Osteocyte (in vitro differentiated cells): ENCODE results near the gene COMMD9. TPM values are rescaled to one million over a fixed set of nuclear protein-coding genes. Genes with fewer than 3 reads are reported as not detected.

ENCODE experiments used
- DNase-seq: peaks from one replicate; pipeline ENCODE4 v3.0.0; 2021; ENCODE audit warnings: mixed read lengths; ENCODE audit not compliant: unreplicated experiment; ENCODE audit errors: extremely low spot score
- H3K27ac Mint-ChIP-seq: one replicate; pipeline ENCODE4 v1.8.0; 2021; ENCODE audit warnings: mild to moderate bottlenecking, mixed read lengths; ENCODE audit not compliant: unreplicated experiment
- H3K27me3 Mint-ChIP-seq: one replicate; pipeline ENCODE4 v1.8.0; 2021; ENCODE audit warnings: mixed read lengths; ENCODE audit not compliant: unreplicated experiment
- H3K36me3 Mint-ChIP-seq: one replicate; pipeline ENCODE4 v1.8.0; 2021; ENCODE audit warnings: mixed read lengths; ENCODE audit not compliant: unreplicated experiment
- H3K4me1 Mint-ChIP-seq: one replicate; pipeline ENCODE4 v1.8.0; 2021; ENCODE audit warnings: mixed read lengths; ENCODE audit not compliant: unreplicated experiment
- H3K4me3 Mint-ChIP-seq: one replicate; pipeline ENCODE4 v1.8.0; 2021; ENCODE audit warnings: mild to moderate bottlenecking, moderate library complexity, mixed read lengths; ENCODE audit not compliant: unreplicated experiment
- H3K9me3 Mint-ChIP-seq: one replicate; pipeline ENCODE4 v1.8.0; 2021; ENCODE audit warnings: mixed read lengths; ENCODE audit not compliant: unreplicated experiment
- total RNA-seq: library from RNA; stranded (reverse); gene quantifications from 2 replicates; pipeline ENCODE4 v1.2.1, GENCODE V29; 2021
- TF ChIP-seq, protein P1 (sequence below): fragments of 200-600 bp; sonication (generic); IDR thresholded peaks from 2 replicates; pipeline ENCODE4 v1.5.0; 2021; ENCODE audit warnings: antibody characterized with exemption, mild to moderate bottlenecking, moderate library complexity

COMMD9 gene
- total RNA-seq, 1 donor from 2014 or later = 71.4 TPM

DNA sequence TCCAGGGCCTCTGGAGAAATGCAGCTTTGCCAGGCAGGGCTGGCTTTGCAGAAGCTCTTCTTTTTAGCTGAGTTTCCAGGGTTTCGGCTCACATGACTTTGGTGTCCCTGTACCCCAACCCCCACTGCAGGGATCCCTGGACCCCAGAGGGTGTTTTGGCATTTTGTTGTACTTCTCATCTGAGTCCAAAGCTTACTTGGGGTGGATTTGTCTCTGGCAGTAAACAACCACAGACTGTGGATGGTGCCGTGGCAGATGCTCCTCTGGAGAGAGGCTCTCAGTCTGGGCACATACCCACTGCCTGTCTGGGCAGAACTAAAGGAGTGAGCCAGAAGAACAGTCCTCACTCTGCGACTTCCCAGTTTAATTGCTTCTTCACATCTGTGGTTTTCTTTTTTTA, 49.6 kb downstream of the COMMD9 start:
- Mint-ChIP-seq H3K4me3 (no peak overlapping the region), H3K27me3 (no peaks in the 10 kb centered on the region), H3K36me3 (no peaks in the 10 kb centered on the region), H3K9me3 (peaks cover under 1% of the 10 kb centered on the region), H3K27ac (no peak overlapping the region), H3K4me1 (no peaks in the 10 kb centered on the region)
- no peak for DNase-seq
- TF ChIP-seq, protein P1, sequence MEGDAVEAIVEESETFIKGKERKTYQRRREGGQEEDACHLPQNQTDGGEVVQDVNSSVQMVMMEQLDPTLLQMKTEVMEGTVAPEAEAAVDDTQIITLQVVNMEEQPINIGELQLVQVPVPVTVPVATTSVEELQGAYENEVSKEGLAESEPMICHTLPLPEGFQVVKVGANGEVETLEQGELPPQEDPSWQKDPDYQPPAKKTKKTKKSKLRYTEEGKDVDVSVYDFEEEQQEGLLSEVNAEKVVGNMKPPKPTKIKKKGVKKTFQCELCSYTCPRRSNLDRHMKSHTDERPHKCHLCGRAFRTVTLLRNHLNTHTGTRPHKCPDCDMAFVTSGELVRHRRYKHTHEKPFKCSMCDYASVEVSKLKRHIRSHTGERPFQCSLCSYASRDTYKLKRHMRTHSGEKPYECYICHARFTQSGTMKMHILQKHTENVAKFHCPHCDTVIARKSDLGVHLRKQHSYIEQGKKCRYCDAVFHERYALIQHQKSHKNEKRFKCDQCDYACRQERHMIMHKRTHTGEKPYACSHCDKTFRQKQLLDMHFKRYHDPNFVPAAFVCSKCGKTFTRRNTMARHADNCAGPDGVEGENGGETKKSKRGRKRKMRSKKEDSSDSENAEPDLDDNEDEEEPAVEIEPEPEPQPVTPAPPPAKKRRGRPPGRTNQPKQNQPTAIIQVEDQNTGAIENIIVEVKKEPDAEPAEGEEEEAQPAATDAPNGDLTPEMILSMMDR = no peak

DNA sequence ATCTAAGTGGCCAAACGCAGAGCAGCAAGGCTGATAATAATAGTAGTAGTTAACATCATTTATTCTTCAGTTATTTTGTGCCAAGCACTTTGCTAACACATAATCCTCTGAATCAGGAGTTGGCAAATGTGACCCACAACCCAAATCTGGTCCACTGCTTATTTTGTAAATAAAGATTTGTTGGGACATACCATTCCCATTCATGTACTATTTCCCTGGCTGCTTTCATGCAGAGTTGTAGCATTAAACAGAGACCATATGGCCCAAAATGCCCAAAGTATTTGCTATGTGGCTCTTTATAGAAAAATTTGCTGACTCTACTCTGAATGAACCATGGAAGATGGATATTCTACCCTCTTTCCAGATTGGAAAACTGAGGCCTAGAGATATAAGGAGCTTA, 50.3 kb downstream of the COMMD9 start:
- Mint-ChIP-seq H3K27ac (no peak overlapping the region), H3K9me3 (no peaks in the 10 kb centered on the region), H3K4me3 (no peak overlapping the region), H3K4me1 (no peaks in the 10 kb centered on the region), H3K27me3 (no peaks in the 10 kb centered on the region), H3K36me3 (no peaks in the 10 kb centered on the region)
- TF ChIP-seq, protein P1 = no peak
- no peak for DNase-seq

DNA sequence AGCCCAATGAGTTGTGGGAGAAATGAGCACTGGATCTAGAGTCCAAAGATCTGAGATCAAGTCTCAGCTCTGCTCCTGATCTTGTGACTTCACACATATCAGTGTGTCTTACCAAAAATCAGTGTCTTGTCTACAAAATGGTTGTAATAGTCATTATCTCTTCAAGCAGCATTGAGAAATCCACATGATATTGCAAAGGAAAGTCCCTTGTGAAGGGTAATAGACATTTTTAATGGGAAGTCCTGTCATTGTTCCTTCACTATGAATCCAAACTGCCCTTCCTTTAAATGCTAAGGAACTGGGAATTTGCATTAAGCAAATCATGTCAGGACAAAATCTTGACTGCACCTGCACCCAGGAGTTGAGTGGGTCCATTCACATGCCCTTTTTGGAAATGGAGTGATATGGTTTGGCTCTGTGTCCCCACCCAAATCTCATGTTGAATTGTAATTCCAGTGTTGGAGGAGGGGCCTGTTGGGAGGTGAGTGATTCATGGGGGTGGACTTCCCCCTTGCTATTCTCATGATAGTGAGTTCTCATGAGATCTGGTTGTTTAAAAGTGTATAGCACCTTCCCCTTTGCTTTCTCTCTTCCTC, 51.1 kb downstream of the COMMD9 start:
- TF ChIP-seq, protein P1 = no peak
- H3K4me3 Mint-ChIP-seq = no peak overlapping the region
- H3K4me1 Mint-ChIP-seq = no peaks in the 10 kb centered on the region
- no peaks in the 10 kb centered on the region for H3K27me3 Mint-ChIP-seq
- H3K9me3 Mint-ChIP-seq = no peaks in the 10 kb centered on the region
- no peaks in the 10 kb centered on the region for H3K36me3 Mint-ChIP-seq
- no peak for DNase-seq
- no peak overlapping the region for H3K27ac Mint-ChIP-seq

DNA sequence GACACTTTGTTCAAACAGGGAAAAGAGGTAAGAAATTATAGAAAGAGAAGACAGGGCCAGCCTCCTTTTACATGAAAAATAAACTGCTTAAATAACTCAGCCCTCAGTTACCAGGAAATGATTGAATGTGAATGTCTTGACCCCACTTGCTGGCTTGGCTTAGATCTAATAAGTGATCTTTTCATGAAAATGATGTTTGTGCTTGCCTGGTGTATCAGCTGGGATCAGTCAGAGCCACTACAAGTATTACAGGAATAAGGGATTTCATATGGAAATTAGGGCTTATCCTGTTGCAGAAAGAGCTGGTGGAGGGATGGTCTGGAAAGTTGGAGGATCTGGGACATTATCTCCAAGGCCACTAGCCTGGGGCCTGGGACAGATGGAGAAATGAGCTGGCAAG, 51.8 kb downstream of the COMMD9 start:
- Mint-ChIP-seq H3K9me3 (no peaks in the 10 kb centered on the region), H3K27me3 (no peaks in the 10 kb centered on the region), H3K27ac (no peak overlapping the region), H3K4me1 (peaks cover 3% of the 10 kb centered on the region), H3K4me3 (no peak overlapping the region), H3K36me3 (no peaks in the 10 kb centered on the region)
- no peak for DNase-seq
- TF ChIP-seq, protein P1 = no peak

DNA sequence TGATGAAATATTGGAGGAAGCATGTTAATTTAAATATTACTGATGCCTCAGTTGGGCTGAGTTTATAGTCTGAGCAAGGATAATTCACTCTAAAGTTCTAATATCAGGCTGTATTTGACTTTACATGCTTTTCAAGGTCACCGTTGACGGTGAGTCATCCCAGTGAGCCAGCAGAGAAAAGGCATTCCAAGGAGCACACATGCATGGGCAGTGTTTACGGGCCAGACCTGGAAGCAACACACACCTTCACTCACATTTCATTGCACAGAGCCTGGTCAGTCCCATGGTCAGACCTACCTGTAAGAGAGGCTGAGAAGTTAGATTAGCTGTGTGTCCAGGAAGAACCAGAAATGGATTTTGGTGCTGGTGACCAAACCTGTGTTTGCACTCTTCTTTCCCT, 53.5 kb downstream of the COMMD9 start:
- H3K4me3 Mint-ChIP-seq = no peak overlapping the region
- no peaks in the 10 kb centered on the region for H3K36me3 Mint-ChIP-seq
- TF ChIP-seq, protein P1 = no peak
- no peak for DNase-seq
- H3K27me3 Mint-ChIP-seq = no peaks in the 10 kb centered on the region
- H3K27ac Mint-ChIP-seq = no peak overlapping the region
- peaks cover 18% of the 10 kb centered on the region for H3K4me1 Mint-ChIP-seq
- no peaks in the 10 kb centered on the region for H3K9me3 Mint-ChIP-seq
